GM19467 (cell line): ENCODE data around the gene RBM44.
"Not testable (repeated sequence)": the region's sequence is repeated elsewhere in the genome, so short reads cannot be mapped to it uniquely, and the experiment has no call there.

ENCODE experiments used
- ATAC-seq: cut with Tn5 transposase; IDR thresholded peaks from one replicate; pipeline ENCODE4 v1.9.1; 2021; ENCODE audit warnings: mild to moderate bottlenecking, moderate library complexity; ENCODE audit not compliant: unreplicated experiment

RBM44 gene

DNA sequence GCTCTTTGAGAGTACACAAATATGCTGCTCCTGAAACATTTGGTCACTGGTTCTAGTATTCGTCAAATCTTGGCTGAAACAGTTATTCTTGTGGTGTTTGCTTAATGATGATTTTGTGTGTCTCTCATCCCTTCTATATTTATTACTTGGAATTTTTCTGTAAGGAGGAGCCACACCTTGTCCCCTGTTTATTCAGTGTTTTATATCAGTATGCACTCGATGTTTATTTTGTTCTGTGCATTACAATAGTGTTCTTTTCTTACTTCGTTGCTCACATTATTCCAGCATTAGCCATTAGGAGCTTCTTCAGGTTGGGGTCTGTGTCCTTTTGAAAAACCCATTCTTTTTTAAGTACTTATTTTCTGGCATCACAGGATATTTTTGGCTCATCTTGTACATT, 55.7 kb downstream of the RBM44 start:
- no peak for ATAC-seq

DNA sequence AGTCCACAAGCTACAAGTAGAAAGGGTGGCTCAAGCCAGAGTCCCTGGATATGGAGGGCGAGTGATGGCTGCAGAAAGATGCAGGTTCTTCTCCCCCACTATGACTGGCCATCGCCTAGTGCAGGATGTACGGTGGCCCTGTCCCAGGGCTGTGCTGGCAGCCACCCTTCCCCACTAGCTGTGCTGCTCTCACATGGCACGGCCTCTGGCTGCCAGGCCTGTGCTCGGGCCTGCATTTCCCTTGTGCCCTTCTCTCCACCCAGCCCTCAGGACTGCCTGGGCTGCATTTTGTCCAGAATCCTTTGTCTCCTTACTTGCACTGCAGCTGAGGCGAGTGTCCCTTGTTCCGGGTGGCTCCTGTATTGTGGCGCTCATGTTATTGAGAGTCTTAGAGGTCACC, 59.2 kb downstream of the RBM44 start:
- ATAC-seq = no peak

- ATAC-seq = no peak
Observed at GRCh38 chr2:237858294-237859081, 59.9 kb downstream of the RBM44 start.

DNA sequence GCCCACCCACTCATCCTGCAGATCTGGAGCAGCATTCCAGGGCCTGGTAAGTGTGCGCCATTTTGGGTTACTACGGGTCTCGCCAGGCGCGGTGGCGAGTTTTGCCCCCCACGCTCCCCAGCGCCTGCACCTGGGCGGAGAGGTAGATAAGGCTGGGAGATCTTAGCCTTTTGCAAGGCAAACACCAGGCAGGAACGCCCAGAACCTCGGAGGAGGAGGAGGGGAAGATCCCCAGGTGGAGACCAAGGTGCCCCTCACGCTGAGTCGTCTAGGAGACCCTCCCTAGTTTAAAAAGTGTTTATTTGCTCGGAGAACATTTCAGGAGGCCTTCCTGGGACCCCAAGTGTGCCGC, 60.5 kb downstream of the RBM44 start:
- no peak for ATAC-seq

DNA sequence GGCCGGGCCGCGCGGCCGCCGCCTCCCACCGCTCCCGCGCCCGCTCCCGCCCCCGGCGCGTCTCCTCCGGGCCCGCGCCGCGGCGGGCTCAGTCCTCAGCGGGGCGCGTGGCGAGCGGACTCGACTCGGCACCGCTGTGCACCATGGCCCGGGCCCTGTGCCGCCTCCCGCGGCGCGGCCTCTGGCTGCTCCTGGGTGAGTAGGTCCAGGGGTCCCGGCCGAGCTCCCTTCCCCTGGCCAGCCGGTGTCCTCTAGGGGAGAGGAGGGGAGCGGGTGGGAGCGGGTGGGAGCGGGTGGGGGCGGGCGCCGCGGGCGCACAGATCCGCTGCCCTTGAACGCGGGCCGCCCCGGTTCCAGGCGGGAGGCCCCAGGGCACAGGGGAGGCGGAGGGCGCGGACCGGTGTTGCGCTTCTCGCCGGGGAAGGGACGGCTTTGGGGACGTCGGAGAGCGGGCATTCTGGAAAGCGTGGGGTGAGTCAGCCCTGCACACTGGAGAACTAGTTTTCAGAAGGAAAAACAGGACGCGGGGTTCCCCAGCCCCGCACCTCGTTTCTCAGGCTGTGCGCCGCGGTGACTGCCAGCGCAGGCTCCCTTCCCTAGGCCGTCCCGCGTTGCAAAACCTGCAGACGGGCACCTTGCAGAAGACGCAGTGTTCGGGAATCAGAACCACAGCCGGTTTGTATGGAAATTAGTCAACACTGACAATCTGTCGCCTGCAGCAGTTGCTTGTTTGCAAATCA, 61.1 kb downstream of the RBM44 start, which contains the start of gene RAMP1:
TSS of gene RAMP1 (plus strand) at position 91 of the 740 bp plus-strand sequence. CDS start at position 144, 53 bp downstream.
- no peak for ATAC-seq

DNA sequence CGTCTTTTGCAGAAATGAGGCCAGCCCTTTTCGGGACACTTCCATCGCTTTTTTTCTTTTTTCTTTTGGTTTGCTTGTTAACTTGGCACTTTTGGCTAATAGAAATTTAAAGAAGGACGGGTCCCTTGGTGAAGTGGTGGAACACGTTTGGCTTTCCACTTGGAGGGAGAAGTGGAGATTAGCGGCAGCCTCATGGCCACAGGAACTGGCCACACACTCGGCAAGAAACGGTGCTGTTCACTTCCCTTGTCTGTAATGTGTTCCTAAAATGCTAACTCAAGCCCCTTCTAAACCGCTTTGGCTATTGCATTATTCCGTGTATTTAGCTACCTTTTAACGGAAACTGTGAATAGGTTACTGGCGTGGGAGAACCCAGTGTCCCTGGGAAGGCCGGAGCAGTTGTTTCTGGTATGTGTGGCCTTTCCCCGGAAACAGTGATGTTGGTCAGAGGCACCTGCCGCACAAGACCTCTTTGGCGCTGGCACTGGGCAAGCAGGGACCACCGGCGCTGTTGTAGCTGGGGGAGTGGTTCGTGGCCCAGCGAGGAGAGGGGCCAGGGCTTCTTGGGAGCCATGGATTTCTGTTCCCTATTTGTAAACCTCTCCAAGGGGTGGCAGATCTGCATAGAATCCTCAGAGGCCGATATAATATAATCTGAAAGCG, 61.8 kb downstream of the RBM44 start:
- ATAC-seq = no peak

GRCh38 chr2:237861875-237862527, 63.4 kb downstream of the RBM44 start:
- no peak for ATAC-seq

GRCh38 chr2:237862528-237862895, 63.9 kb downstream of the RBM44 start:
- ATAC-seq = no peak

- ATAC-seq = no peak
Observed at GRCh38 chr2:237863102-237863511, 64.5 kb downstream of the RBM44 start.

- ATAC-seq = no peak
Observed at GRCh38 chr2:237863689-237864443, 65.3 kb downstream of the RBM44 start.

DNA sequence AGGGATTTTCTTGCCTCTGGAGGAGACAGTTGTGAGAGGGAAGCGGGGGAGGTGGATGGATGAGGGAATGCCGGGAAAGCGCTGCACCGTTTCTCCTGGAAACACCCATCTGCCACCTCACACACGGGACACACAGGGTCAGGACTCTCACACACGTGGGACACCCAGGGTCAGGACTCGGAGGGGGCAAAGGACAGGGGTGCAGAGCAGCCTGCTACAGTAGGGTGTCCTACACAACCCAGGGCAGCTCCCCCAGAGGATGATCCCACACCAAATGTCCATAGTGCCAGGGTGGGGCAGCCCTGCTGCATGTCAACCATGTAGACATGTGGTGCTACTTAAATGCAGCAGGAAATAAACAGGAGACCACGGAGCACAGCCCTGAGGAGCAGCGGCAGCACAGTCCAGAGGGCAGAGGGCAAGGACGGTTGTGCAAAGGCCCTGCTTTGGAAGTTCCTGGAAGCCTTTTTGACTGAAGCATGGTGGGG, 65.9 kb downstream of the RBM44 start:
- no peak for ATAC-seq

GRCh38 chr2:237864940-237865622, 66.5 kb downstream of the RBM44 start:
- no peak for ATAC-seq

DNA sequence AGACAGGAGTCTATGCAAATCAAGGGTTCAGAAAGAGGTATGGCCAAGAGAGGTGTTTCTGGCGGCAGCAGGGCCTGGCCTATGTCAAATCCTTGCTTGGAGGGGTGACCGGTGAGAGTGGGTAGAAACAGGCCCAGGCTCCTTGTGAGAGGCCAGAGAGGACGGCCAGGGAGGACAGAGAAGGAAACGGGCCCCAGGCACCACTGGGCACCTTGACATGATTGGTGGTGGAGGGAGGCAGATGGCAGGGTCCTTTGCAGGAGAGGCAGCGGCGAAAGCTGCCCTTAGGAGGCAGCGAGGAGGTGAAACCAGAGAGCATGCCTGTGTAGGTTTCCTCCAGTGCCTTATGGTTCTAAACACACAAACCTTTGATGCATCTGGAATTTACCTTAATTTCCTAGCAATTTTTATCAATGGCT, 67.1 kb downstream of the RBM44 start:
- ATAC-seq = no peak

GRCh38 chr2:237866101-237866621, 67.6 kb downstream of the RBM44 start:
- ATAC-seq = no peak

GRCh38 chr2:237867465-237867864, 68.9 kb downstream of the RBM44 start:
- no peak for ATAC-seq

- ATAC-seq = not testable (repeated sequence)
Observed at GRCh38 chr2:237868074-237868473, 69.5 kb downstream of the RBM44 start.

DNA sequence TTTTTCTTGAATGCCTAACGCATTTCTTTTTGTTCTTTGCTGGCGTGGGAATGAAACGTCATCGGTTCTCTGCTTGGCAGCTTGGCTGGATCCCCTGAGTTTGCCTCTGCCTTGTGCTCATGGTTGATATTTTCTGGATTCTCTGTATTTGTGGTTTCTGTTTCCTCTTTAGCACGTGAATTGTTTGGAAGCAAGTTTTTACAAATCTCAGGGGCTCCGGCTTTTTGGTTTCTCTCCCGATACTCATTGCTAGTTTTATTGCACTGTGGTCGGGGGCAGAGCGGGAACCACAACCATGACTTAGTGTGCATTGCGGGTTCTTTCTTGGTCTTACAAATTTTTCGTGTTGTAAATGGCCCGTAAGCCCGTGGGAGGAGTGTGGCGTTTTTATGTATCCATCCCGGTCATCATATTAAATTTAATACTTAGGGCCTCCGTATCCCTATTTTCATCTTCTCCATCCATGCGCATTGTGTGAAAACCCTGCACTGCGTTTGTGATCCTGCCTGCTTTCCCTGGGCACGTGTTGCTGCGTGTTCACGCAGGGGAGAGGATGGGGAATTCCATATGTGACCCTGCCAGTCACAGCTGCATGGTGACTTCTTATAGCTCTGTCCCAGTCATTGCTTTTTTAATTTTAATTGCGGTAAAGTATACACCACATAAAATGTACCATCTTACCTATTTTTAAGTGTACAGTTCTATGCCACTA, 70.2 kb downstream of the RBM44 start:
- ATAC-seq = no peak

DNA sequence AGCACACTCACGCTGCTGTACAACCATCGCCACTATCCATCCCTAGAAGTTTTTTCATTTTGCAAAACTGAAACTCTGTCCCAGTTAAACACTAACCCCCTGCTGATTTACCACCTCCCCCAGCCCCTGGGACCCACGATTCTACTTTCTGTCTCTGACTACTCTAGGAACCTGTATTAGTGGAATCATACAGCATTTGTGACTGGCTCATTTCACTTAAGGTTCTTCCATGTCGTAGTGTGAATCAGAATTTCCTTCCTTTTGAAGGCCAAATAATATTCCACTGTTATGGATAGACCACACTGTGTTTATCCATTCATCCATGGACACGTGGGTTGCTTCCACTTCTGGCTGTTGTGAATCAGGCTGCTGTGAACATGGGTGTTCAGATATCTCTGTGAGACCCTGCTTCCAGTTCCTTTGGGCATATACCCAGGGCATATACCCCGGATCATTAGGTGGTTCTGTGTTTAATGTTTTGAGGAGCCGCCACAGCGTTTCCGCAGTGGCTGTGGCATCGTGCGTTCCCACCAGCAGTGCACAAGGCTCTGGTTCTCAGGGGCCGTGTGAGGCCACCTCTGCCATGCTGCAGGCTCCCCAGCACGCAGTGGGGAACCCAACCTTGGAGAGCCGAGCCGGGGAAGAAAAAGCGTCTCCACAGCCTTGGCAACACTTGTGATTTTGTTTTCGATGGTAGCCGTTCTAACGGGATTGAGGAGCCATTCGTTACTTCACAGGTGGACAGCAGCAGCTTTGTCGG, 70.9 kb downstream of the RBM44 start:
- ATAC-seq = no peak
